SK-N-MC (cell line): ENCODE data around the gene TMEM247.

Experiments used
- EZH2 ChIP-seq: fragments of 200-600 bp; sonication (generic); IDR thresholded peaks from one replicate; pipeline ENCODE4 v1.6.1; 2017; ENCODE audit warnings: antibody characterized with exemption
- POLR2AphosphoS5 ChIP-seq: IDR thresholded peaks from 2 replicates; pipeline ENCODE4 v1.6.1; 2012; ENCODE audit warnings: mild to moderate bottlenecking, low read depth, low read length, borderline replicate concordance

DNA sequence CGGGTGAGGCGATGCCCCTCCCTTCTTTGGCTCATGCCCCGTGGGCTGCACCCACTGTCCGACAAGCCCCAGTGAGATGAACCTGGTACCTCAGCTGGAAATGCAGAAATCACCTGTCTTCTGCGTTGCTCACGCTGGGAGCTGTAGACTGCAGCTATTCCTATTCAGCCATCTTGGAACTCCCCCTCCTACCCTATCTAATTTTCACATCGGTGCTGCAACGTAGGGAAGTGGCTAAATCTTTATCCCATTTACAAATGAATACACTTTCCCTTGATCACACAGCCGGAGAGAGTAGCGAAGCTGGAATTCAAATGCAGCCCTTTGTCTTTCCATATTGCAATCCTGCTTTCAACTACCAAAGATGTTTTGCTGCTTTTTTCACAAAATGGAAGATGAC lies 1.4 kb upstream of the TMEM247 start:
- TF ChIP-seq POLR2AphosphoS5 (no peak), EZH2 (no peak)
